HepG2 (cell line): ENCODE data around the gene LPIN3. TPM values are rescaled to one million over a fixed set of nuclear protein-coding genes. Genes with fewer than 3 reads are reported as not detected.
A peak's percentile ranks its signal among the peaks of the same experiment; 100 is the strongest.

Experiments
- CBX2 ChIP-seq, 2 experiments: fragments of 200-600 bp in 1 of 2; sonication (generic); formaldehyde crosslinking in 1 of 2; IDR thresholded peaks; 2 replicates each; pipeline versions ENCODE4 v1.7.0 to v1.8.1; 2018 to 2022; ENCODE audit warnings: low read depth in 2 of 2, low read length in 1 of 2, mild to moderate bottlenecking in 1 of 2, missing genetic modification reagents in 1 of 2
- CBX5 ChIP-seq: sonication (generic); formaldehyde crosslinking; IDR thresholded peaks from 2 replicates; pipeline ENCODE4 v1.4.0; 2020; ENCODE audit warnings: missing genetic modification reagents, borderline replicate concordance
- FOXP4 ChIP-seq: sonication (generic); formaldehyde crosslinking; IDR thresholded peaks from 2 replicates; pipeline ENCODE4 v1.4.0; 2020; ENCODE audit warnings: missing genetic modification reagents
- HHEX ChIP-seq: IDR thresholded peaks from 2 replicates; pipeline ENCODE4 v1.6.1; 2016; ENCODE audit warnings: control low read depth
- HNRNPK ChIP-seq: fragments of 200-400 bp; formaldehyde crosslinking; IDR thresholded peaks from 2 replicates; pipeline ENCODE4 v1.6.1; 2018; ENCODE audit warnings: low read length, low read depth, moderate library complexity, mild to moderate bottlenecking; ENCODE audit not compliant: poor library complexity, severe bottlenecking
- MIER2 ChIP-seq: IDR thresholded peaks from 2 replicates; pipeline ENCODE4 v1.6.1; 2016; ENCODE audit warnings: missing biosample characterization, missing genetic modification reagents
- NFATC3 ChIP-seq: sonication (generic); formaldehyde crosslinking; IDR thresholded peaks from 2 replicates; pipeline ENCODE4 v1.5.1; 2020; ENCODE audit warnings: mild to moderate bottlenecking, missing genetic modification reagents
- NR2F1 ChIP-seq, 2 experiments: fragments of 450-650 bp in 1 of 2; formaldehyde crosslinking in 1 of 2; IDR thresholded peaks; 2 replicates each; pipeline versions ENCODE4 v1.5.0 to v1.6.1; 2016 to 2020; ENCODE audit warnings: mild to moderate bottlenecking in 1 of 2, missing compliant biosample characterization in 1 of 2, missing genetic modification reagents in 1 of 2, moderate library complexity in 1 of 2
- SCMH1 ChIP-seq: sonication (generic); formaldehyde crosslinking; IDR thresholded peaks from 2 replicates; pipeline ENCODE4 v1.9.0; 2021; ENCODE audit warnings: missing genetic modification reagents, mild to moderate bottlenecking, borderline replicate concordance
- SOX5 ChIP-seq: IDR thresholded peaks from 2 replicates; pipeline ENCODE4 v1.6.1; 2016; ENCODE audit warnings: borderline replicate concordance
- TAF15 ChIP-seq: fragments of 200-400 bp; formaldehyde crosslinking; IDR thresholded peaks from one replicate; pipeline ENCODE4 v1.6.1; 2018; ENCODE audit warnings: mild to moderate bottlenecking, low read depth, low read length; ENCODE audit not compliant: poor library complexity, severe bottlenecking
- TCF12 ChIP-seq, 2 experiments: fragments of 450-650 bp in 1 of 2; sonication (generic) in 1 of 2; formaldehyde crosslinking in 1 of 2; IDR thresholded peaks; 2 replicates each; pipeline versions ENCODE4 v1.6.1 to v1.8.0; 2017 to 2022; ENCODE audit warnings: antibody characterized with exemption in 1 of 2, mild to moderate bottlenecking in 1 of 2, missing genetic modification reagents in 1 of 2, moderate library complexity in 1 of 2
- THAP11 ChIP-seq: IDR thresholded peaks from 2 replicates; pipeline ENCODE4 v1.6.1; 2016; ENCODE audit warnings: missing biosample characterization, missing genetic modification reagents
- THYN1 ChIP-seq: sonication (generic); formaldehyde crosslinking; IDR thresholded peaks from 2 replicates; pipeline ENCODE4 v1.8.1; 2023; ENCODE audit warnings: low read depth, mild to moderate bottlenecking, moderate library complexity, missing genetic modification reagents, borderline replicate concordance
- ZNF124 ChIP-seq: sonication (generic); formaldehyde crosslinking; IDR thresholded peaks from 2 replicates; pipeline ENCODE4 v1.4.0; 2020; ENCODE audit warnings: missing genetic modification reagents
- ZNF556 ChIP-seq: sonication (generic); formaldehyde crosslinking; IDR thresholded peaks from 2 replicates; pipeline ENCODE4 v1.4.0; 2020; ENCODE audit warnings: mild to moderate bottlenecking, missing genetic modification reagents, borderline replicate concordance
- ZNF747 ChIP-seq: sonication (generic); formaldehyde crosslinking; IDR thresholded peaks from 2 replicates; pipeline ENCODE4 v1.8.1; 2023; ENCODE audit warnings: missing genetic modification reagents, mild to moderate bottlenecking, borderline replicate concordance
- polyA plus RNA-seq, 8 experiments: library from polyadenylated mRNA; depleted of rRNA in 3 of 8; stranded (reverse) in 7 of 8; unstranded in 1 of 8; fragments of >200 nt; fragmentation: Illumina TruSeq in 4 of 8; extraction: Trizol in 4 of 8; gene quantifications; 2 replicates each; pipeline versions ENCODE4 v1.2.1 to v1.2.3, GENCODE V29; 2011 to 2016; ENCODE audit warnings: low read depth in 4 of 8, missing spikeins in 1 of 8, mixed read lengths in 1 of 8; ENCODE audit not compliant: insufficient read depth in 1 of 8
- total RNA-seq, 5 experiments: library from RNA; depleted of rRNA; stranded (reverse); fragments of >200 nt; fragmentation: Illumina TruSeq; extraction: Trizol; gene quantifications; 2 replicates each; pipeline ENCODE4 v1.2.3, GENCODE V29; 2016; ENCODE audit warnings: low read depth in 1 of 5
- TF ChIP-seq, protein P1 (sequence below), 2 experiments: sonication (generic) in 1 of 2; formaldehyde crosslinking in 1 of 2; IDR thresholded peaks; 2 replicates each; pipeline versions ENCODE4 v1.4.0 to v1.6.1; 2018 to 2020; ENCODE audit warnings: missing genetic modification reagents in 2 of 2, borderline replicate concordance in 1 of 2, low read depth in 1 of 2, mild to moderate bottlenecking in 1 of 2, missing biosample characterization in 1 of 2
- TF ChIP-seq, protein P2 (sequence below): sonication (generic); formaldehyde crosslinking; IDR thresholded peaks from 2 replicates; pipeline ENCODE4 v1.5.1; 2020; ENCODE audit warnings: mild to moderate bottlenecking, moderate library complexity, missing genetic modification reagents
- TF ChIP-seq, protein P3 (sequence below): sonication (generic); formaldehyde crosslinking; IDR thresholded peaks from 2 replicates; pipeline ENCODE4 v1.4.0; 2020; ENCODE audit warnings: missing genetic modification reagents

The LPIN3 gene
- total and polyA plus RNA-seq, 2 of the 13 experiments (the other 11 are each of a cell fraction or from before 2014, with no cell fraction given), result 14.2 to 28.6 TPM

DNA sequence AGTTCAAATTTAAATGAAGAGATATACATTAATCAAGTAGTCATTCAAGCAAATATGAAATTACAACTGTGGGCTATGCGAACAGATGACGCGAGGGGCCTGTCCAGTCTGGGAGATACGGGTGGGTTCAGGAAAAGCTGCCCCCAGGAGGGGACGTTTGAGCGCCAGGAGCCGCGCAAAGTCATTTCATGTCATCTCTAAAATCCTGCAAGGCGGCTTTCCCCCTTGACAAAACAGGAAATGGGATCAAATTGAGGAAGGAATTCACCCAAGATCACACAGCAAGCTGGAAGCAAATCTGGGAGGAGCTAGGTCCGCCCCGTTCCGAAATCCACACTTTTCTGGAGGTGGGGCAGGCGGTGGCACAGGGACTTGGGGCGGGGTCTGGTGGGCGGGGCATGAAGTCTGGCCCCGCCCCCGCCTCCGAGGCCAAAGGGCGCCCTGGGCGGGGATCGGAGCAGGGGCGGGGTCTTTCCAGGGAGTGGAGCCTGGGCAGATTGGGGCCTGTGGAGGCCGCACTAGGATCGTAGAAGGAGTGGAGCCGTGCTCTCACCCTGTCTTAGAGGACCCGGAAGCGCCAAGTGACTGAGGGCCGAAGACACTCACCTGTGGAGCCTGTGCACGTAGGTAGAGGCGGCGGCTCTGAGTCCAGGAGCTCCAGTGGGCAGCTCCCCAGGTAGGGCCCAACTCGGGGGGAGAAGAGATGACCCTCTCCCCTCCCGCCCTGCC lies at the start of gene LPIN3 (continued):
- TF ChIP-seq THAP11 (CRISPR knock-in tag) (peak; percentile 55; the same call in 1 of the 2 replicates), HHEX (no peak), THYN1 (CRISPR knock-in tag) (no peak), TCF12 (IDR thresholded peaks at IDR 0.05) (no peak), TCF12 (CRISPR knock-in tag; IDR thresholded peaks at IDR 0.05) (no peak; the same call in 1 of the 2 replicates), FOXP4 (CRISPR knock-in tag) (no peak), CBX5 (CRISPR knock-in tag) (no peak), SOX5 (CRISPR knock-in tag) (peak; percentile 44), ZNF556 (CRISPR knock-in tag) (peak; percentile 52; the same call in 1 of the 2 replicates), CBX2 (IDR thresholded peaks at IDR 0.05; ENCODE audit: low read depth, low read length) (no peak), CBX2 (CRISPR knock-in tag; IDR thresholded peaks at IDR 0.05; ENCODE audit: low read depth) (no peak), TAF15 (peak; percentile 31), SCMH1 (CRISPR knock-in tag) (no peak), HNRNPK (no peak), NFATC3 (CRISPR knock-in tag) (no peak), MIER2 (CRISPR knock-in tag) (no peak; the same call in 1 of the 2 replicates), ZNF747 (CRISPR knock-in tag) (no peak), ZNF124 (CRISPR knock-in tag) (peak; percentile 53; the same call in 1 of the 2 replicates), NR2F1 (CRISPR knock-in tag; IDR thresholded peaks at IDR 0.05) (peak; percentile 59 to 66)
- TF ChIP-seq, protein P1, sequence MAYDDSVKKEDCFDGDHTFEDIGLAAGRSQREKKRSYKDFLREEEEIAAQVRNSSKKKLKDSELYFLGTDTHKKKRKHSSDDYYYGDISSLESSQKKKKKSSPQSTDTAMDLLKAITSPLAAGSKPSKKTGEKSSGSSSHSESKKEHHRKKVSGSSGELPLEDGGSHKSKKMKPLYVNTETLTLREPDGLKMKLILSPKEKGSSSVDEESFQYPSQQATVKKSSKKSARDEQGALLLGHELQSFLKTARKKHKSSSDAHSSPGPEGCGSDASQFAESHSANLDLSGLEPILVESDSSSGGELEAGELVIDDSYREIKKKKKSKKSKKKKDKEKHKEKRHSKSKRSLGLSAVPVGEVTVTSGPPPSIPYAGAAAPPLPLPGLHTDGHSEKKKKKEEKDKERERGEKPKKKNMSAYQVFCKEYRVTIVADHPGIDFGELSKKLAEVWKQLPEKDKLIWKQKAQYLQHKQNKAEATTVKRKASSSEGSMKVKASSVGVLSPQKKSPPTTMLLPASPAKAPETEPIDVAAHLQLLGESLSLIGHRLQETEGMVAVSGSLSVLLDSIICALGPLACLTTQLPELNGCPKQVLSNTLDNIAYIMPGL (CRISPR knock-in tag; IDR thresholded peaks at IDR 0.05; ENCODE audit: borderline replicate concordance in 1 of 2, low read depth in 1 of 2), result peak; percentile 34 to 68; a peak in 1 of 4 replicates
- TF ChIP-seq, protein P2, sequence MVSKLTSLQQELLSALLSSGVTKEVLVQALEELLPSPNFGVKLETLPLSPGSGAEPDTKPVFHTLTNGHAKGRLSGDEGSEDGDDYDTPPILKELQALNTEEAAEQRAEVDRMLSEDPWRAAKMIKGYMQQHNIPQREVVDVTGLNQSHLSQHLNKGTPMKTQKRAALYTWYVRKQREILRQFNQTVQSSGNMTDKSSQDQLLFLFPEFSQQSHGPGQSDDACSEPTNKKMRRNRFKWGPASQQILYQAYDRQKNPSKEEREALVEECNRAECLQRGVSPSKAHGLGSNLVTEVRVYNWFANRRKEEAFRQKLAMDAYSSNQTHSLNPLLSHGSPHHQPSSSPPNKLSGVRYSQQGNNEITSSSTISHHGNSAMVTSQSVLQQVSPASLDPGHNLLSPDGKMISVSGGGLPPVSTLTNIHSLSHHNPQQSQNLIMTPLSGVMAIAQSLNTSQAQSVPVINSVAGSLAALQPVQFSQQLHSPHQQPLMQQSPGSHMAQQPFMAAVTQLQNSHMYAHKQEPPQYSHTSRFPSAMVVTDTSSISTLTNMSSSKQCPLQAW, result no peak; the same call in 1 of the 2 replicates
- TF ChIP-seq, protein P3, sequence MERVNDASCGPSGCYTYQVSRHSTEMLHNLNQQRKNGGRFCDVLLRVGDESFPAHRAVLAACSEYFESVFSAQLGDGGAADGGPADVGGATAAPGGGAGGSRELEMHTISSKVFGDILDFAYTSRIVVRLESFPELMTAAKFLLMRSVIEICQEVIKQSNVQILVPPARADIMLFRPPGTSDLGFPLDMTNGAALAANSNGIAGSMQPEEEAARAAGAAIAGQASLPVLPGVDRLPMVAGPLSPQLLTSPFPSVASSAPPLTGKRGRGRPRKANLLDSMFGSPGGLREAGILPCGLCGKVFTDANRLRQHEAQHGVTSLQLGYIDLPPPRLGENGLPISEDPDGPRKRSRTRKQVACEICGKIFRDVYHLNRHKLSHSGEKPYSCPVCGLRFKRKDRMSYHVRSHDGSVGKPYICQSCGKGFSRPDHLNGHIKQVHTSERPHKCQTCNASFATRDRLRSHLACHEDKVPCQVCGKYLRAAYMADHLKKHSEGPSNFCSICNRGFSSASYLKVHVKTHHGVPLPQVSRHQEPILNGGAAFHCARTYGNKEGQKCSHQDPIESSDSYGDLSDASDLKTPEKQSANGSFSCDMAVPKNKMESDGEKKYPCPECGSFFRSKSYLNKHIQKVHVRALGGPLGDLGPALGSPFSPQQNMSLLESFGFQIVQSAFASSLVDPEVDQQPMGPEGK (CRISPR knock-in tag), result peak; percentile 64
